A673 (cell line): Measurements from ENCODE around the gene FAM120A. TPM values are rescaled to one million over a fixed set of nuclear protein-coding genes. Genes with fewer than 3 reads are reported as not detected.

ENCODE experiments used
- BruUV-seq: library from RNA; stranded (reverse); fragments of 400-500 nt; replicated peaks from 2 replicates; lab custom pipeline; 2021; lab: Mats Ljungman, UMichigan
- CTCF ChIA-PET: fragments of 300-600 bp; sonication (Branson Sonifier 250); formaldehyde crosslinking; loops from one replicate; lab custom pipeline; 2022; ENCODE audit warnings: antibody characterized with exemption; lab: Charles Lee
- POLR2A ChIA-PET: fragments of 300-600 bp; sonication (Branson Sonifier 250); formaldehyde crosslinking; loops from one replicate; lab custom pipeline; 2022; ENCODE audit warnings: antibody characterized with exemption; ENCODE audit not compliant: low non-redundant PET; lab: Charles Lee
- DNase-seq: peaks from one replicate; pipeline ENCODE4 v3.0.0-alpha.2; 2015; ENCODE audit warnings: low spot score
- H3K27ac ChIP-seq: fragments of 200-600 bp; sonication (generic); 2 replicates; pipeline ENCODE4 v1.5.1; 2016; ENCODE audit warnings: mixed run types, low read depth, mild to moderate bottlenecking, mixed read lengths, antibody characterized with exemption, low read length; ENCODE audit not compliant: poor library complexity, severe bottlenecking
- H3K27me3 ChIP-seq: fragments of 200-600 bp; sonication (generic); replicated peaks from 2 replicates; pipeline ENCODE4 v1.6.1; 2017; ENCODE audit warnings: mixed run types, low read depth, mild to moderate bottlenecking, mixed read lengths, antibody characterized with exemption, low read length; ENCODE audit not compliant: insufficient read depth, poor library complexity
- H3K36me3 ChIP-seq: fragments of 200-600 bp; sonication (generic); 2 replicates; pipeline ENCODE4 v1.6.1; 2016; ENCODE audit warnings: mixed run types, mild to moderate bottlenecking, mixed read lengths, antibody characterized with exemption, low read length; ENCODE audit not compliant: insufficient read depth, poor library complexity, severe bottlenecking
- H3K4me1 ChIP-seq: fragments of 200-600 bp; sonication (generic); 2 replicates; pipeline ENCODE4 v1.6.1; 2017; ENCODE audit warnings: mixed run types, mild to moderate bottlenecking, mixed read lengths, antibody characterized with exemption, low read length; ENCODE audit not compliant: insufficient read depth, poor library complexity, severe bottlenecking
- H3K4me3 ChIP-seq: fragments of 200-600 bp; sonication (generic); 2 replicates; pipeline ENCODE4 v1.5.1; 2016; ENCODE audit warnings: low read depth, mixed run types, mild to moderate bottlenecking, mixed read lengths, low read length; ENCODE audit not compliant: poor library complexity, severe bottlenecking
- H3K9me3 ChIP-seq: fragments of 200-600 bp; sonication (generic); 2 replicates; pipeline ENCODE4 v1.6.1; 2016; ENCODE audit warnings: mixed run types, low read depth, mild to moderate bottlenecking, mixed read lengths, antibody characterized with exemption, low read length; ENCODE audit not compliant: poor library complexity, severe bottlenecking
- EZH2 ChIP-seq: fragments of 200-600 bp; sonication (generic); IDR thresholded peaks from 2 replicates; pipeline ENCODE4 v1.6.1; 2017; ENCODE audit warnings: borderline replicate concordance, low read depth, mild to moderate bottlenecking, mixed read lengths, antibody characterized with exemption, low read length; ENCODE audit not compliant: poor library complexity, severe bottlenecking
- intact Hi-C: fragments of 100-400 bp; cut with micrococcal nuclease; formaldehyde crosslinking; loops from one replicate; pipeline ENCODE4 v1.10.0; 2022; ENCODE audit not compliant: unreplicated experiment
- total RNA-seq: library from RNA; stranded (reverse); gene quantifications from 2 replicates; pipeline ENCODE4 v1.2.3, GENCODE V29; 2021
- TF ChIP-seq, protein P1 (sequence below): fragments of 300-800, 200-600 bp; sonication (generic); conservative IDR thresholded peaks from 2 replicates; pipeline ENCODE4 v1.5.1; 2017; ENCODE audit warnings: low read depth, mild to moderate bottlenecking, antibody characterized with exemption, low read length, moderate library complexity, mixed read lengths

The FAM120A gene
- total RNA-seq, 1 experiment from 2014 or later: 91.0 TPM

DNA sequence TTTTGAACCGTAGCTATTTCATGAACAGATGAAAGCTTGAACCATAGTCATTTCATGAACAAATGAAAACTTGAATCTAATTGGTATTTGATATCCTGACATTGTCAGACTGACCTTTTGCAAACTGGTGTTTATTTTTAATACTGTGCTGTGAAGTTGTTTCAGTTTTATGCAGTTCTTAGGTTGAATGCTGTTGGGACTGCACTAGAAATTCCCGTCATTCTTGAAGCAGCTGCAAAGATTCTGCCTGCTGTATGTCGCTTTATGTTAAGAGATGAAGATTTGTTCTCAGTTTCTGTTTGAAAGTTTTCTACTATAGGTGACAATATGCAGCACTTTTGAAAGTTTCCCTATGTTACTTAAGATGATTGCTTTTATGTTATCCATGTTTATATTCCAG is 24.4 kb downstream of the FAM120A start:
- Histone ChIP-seq H3K9me3 (no peaks in the 10 kb centered on the region), H3K27ac (no peak overlapping the region), H3K4me1 (no peaks in the 10 kb centered on the region), H3K36me3 (peaks cover 12% of the 10 kb centered on the region), H3K27me3 (no peaks in the 10 kb centered on the region), H3K4me3 (no peak overlapping the region)
- TF ChIP-seq EZH2: no peak
- TF ChIP-seq, protein P1, sequence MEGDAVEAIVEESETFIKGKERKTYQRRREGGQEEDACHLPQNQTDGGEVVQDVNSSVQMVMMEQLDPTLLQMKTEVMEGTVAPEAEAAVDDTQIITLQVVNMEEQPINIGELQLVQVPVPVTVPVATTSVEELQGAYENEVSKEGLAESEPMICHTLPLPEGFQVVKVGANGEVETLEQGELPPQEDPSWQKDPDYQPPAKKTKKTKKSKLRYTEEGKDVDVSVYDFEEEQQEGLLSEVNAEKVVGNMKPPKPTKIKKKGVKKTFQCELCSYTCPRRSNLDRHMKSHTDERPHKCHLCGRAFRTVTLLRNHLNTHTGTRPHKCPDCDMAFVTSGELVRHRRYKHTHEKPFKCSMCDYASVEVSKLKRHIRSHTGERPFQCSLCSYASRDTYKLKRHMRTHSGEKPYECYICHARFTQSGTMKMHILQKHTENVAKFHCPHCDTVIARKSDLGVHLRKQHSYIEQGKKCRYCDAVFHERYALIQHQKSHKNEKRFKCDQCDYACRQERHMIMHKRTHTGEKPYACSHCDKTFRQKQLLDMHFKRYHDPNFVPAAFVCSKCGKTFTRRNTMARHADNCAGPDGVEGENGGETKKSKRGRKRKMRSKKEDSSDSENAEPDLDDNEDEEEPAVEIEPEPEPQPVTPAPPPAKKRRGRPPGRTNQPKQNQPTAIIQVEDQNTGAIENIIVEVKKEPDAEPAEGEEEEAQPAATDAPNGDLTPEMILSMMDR: no peak
- POLR2A ChIA-PET: no interaction called here
- CTCF ChIA-PET: no interaction called here
- no TSS peak for BruUV-seq
- intact Hi-C loops: no loop called here
- DNase-seq: no peak

DNA sequence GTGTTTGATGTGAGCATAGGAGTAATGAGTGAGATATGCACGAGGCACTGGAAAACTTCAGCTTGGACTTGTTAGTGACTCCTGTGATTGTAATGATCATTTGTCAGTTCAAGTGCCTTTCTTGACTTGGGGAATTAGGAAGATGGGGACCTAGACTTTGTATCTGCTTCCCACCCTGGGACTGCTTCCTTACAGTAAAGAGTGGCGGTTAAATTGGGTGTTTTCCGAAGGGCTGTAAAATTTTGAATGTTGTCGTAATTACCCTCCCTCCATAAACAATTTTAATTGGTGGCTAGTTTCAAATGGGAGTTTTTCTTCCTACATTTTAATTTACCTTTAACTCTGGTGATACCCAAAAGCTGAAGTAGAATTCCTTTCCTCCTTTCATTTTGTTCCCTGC is 25.4 kb downstream of the FAM120A start:
- no peaks in the 10 kb centered on the region for H3K9me3 ChIP-seq
- H3K36me3 ChIP-seq: peaks cover 12% of the 10 kb centered on the region
- ChIA-PET POLR2A (no interaction called here), CTCF (no interaction called here)
- no peaks in the 10 kb centered on the region for H3K4me1 ChIP-seq
- no peak for DNase-seq
- BruUV-seq: no TSS peak
- H3K27me3 ChIP-seq: no peaks in the 10 kb centered on the region
- intact Hi-C loops: no loop called here
- no peak overlapping the region for H3K4me3 ChIP-seq
- H3K27ac ChIP-seq: no peak overlapping the region
- TF ChIP-seq, protein P1: no peak
- no peak for TF ChIP-seq EZH2

GRCh38 chr9:93477397-93477796 is 25.9 kb downstream of the FAM120A start:
- no peak overlapping the region for H3K4me3 ChIP-seq
- no peak overlapping the region for H3K27ac ChIP-seq
- CTCF ChIA-PET: no interaction called here
- no peak for TF ChIP-seq EZH2
- TF ChIP-seq, protein P1: no peak
- POLR2A ChIA-PET: interaction anchor here (0.7 kb wide), 1 partner anchor 764 kb away, joined by 4 read pairs; no protein-coding TSS in a partner anchor
- H3K4me1 ChIP-seq: no peaks in the 10 kb centered on the region
- intact Hi-C loops: no loop called here
- no peaks in the 10 kb centered on the region for H3K9me3 ChIP-seq
- peaks cover 7% of the 10 kb centered on the region for H3K36me3 ChIP-seq
- no TSS peak for BruUV-seq
- H3K27me3 ChIP-seq: no peaks in the 10 kb centered on the region
- DNase-seq: no peak
